Fibroblast of the aortic adventitia (primary cell): Measurements from ENCODE around the gene LARGE2. TPM values are rescaled to one million over a fixed set of nuclear protein-coding genes. Genes with fewer than 3 reads are reported as not detected.
A peak's percentile ranks its signal among the peaks of the same experiment; 100 is the strongest.

ENCODE experiments used
- DNase-seq: peaks from one replicate; pipeline ENCODE4 v3.0.0-alpha.2; 2010; ENCODE audit warnings: low read depth
- H3K4me3 ChIP-seq: 2 replicates; pipeline ENCODE4 v1.5.1; 2011; ENCODE audit warnings: low read depth, mild to moderate bottlenecking, control low read depth, low read length, moderate library complexity
- total RNA-seq: library from RNA; depleted of rRNA; stranded (reverse); fragments of >200 nt; gene quantifications from 2 replicates; pipeline ENCODE4 v1.2.3, GENCODE V29; 2012; ENCODE audit warnings: low replicate concordance
- TF ChIP-seq, protein P1 (sequence below): IDR thresholded peaks from 2 replicates; pipeline ENCODE4 v1.5.1; 2011; ENCODE audit warnings: mild to moderate bottlenecking, low read length, control low read depth, inconsistent platforms; ENCODE audit not compliant: insufficient read depth

The LARGE2 gene
- total RNA-seq, 1 donor = not detected

DNA sequence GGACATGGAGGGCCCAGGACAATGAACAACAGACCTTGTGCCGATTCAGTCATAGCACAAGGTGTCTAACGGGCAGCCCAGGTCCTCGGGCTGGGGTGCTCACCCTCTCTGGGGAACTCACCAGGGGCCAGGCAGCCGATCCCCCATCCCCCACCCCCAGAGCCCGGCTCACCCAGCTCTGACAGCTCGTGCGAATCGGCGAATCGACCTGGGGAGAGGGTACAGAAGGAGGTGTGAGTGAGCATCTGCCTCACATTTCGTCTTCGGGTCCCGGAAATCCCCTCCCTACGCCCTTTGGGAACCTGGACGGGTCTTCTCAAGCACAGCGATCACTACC lies 5.2 kb upstream of the LARGE2 start:
- TF ChIP-seq, protein P1, sequence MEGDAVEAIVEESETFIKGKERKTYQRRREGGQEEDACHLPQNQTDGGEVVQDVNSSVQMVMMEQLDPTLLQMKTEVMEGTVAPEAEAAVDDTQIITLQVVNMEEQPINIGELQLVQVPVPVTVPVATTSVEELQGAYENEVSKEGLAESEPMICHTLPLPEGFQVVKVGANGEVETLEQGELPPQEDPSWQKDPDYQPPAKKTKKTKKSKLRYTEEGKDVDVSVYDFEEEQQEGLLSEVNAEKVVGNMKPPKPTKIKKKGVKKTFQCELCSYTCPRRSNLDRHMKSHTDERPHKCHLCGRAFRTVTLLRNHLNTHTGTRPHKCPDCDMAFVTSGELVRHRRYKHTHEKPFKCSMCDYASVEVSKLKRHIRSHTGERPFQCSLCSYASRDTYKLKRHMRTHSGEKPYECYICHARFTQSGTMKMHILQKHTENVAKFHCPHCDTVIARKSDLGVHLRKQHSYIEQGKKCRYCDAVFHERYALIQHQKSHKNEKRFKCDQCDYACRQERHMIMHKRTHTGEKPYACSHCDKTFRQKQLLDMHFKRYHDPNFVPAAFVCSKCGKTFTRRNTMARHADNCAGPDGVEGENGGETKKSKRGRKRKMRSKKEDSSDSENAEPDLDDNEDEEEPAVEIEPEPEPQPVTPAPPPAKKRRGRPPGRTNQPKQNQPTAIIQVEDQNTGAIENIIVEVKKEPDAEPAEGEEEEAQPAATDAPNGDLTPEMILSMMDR = no peak
- peak overlapping the region; percentile 99 for H3K4me3 ChIP-seq
- DNase-seq = no peak

DNA sequence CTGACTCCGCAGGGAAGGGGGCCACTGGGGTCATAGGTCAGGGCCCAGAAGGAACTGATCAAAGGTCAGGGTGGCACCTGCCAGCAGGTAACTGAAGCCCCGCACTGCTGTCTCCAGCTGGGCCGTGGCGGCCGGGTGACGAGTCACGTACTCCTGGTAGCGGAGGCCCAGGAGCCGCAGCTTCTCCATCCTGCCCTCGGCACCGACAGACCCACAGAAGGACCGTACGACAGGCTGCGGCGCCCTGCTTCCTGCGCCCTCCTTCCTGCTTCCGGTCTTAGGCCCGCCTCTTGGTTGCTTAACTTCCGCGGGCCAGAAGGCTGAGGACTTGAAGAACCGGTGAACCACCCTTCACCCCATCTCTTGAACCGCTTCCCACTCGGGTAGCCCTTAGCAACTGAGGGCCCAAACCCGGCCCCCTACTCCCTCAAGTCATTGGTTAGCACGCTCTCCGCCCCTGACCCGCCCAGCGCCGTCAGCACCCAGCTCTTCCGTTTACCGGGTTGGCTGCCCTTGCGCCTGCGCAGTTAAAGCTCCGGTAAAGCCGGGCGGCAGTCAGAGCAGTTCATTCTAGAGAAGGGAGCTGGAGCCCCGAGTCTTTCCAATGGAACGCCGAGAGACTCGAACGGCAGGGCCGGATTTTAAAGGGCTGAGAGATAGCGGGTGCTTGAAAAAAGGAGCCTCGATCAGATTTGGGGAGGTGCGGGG lies 4.7 kb upstream of the LARGE2 start, which contains the start of gene PEX16:
Gene PEX16 (minus strand): TSS at position 255 of the 708 bp plus-strand sequence. CDS start 66 bp downstream, at position 189.
- TF ChIP-seq, protein P1 = no peak
- peak; percentile 100 for DNase-seq
- H3K4me3 ChIP-seq = peak within 1 kb of the TSS; percentile 99

DNA sequence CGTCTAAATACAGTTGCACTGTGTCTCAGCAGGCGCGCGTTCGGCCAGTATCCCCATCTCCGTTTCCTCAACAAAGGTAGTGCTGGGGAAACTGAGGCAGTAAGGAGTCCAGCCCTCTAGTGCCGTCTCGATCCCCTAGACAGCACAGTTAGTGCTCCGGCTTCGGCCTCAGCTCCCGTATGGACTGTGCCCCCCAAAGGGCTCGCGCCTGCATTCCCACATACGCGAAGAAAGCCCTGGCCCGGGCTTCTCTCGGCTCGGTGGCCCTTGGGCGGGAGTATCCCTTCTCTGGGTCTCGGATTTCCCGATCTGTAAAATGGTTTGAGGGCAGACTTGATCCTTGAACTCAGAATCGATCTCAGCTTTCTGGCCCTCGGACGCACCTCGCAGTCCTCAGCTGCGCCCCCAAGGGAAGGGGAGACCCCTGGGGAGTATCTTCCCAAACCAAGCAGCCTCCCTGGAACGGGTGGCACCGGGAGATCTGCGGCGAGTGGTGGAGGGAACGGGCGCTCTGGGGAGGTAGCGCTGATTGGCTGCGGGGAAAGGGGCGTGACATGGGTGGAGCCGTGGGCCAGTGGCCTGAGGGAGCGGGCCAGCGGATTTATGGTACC lies 4.0 kb upstream of the LARGE2 start:
- H3K4me3 ChIP-seq = peak overlapping the region; percentile 99
- TF ChIP-seq, protein P1 = no peak
- DNase-seq = peak; percentile 65

DNA sequence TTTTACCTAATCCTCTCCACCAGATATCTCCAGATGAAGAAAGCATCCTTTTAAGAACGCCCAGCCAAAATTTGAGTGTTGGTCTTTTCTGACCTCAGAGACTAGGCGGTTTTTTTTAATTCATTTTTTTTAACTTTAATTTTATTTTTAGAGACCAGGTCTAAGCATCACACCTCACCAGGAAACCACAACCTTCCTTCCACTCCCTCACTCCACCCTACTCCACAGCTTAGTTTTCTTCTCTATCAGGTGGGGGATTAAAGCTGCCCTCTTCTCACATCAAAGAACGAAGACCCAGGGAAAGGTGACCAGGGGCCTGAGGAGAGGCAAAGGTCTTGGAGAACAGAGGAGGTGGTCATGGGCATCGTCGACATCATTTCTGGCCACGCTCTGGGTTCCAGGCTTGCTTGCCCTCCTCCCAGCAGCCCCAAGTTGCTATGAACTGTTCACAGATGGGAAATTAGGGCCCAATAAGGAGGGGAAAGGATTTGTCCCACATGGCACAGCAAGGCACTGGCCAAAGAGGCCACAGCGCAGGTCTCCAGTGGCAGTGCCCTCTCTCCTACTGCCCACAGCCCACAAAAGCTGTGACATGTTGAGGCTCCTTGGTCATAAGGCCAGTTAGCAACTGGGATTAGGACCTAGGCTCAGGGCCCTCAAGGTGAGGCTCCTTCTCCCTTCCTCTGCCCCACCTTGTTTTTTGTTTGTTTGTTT lies 3.3 kb upstream of the LARGE2 start:
- TF ChIP-seq, protein P1 = no peak
- H3K4me3 ChIP-seq = no peak overlapping the region
- DNase-seq = no peak

DNA sequence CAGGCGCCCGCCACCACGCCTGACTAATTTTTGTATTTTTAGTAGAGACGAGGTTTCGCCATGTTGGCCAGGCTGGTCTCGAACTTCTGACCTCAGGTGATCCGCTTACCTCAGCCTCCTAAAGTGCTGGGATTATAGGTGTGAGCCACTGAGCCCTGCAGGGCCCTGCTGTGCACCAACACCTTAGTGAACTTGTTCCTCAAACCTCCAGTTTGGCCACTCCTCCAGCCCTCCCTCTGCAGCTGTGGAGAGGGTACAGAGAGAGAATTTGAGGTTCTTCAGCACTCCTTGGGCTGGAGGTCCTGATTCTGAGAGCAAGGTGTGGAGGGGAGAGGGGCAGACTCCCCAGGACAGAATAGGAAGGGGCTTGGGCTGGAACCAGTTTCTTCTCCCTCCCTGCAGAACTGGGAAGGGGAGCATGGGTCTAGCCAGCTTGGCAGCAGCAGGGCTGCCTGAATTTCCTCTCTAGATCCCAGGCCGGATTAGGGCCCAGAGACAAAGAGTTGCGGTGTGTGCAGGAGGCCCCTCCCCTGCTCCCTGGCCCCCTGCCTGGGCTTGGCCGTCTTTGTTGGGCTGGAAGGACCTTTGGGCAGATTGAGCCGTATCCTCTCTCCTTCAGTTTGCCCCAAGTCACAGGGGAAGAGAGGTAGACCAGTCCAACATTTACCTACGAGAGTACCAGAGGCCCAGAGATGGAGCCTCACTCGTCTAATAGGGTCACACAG lies 2.5 kb upstream of the LARGE2 start:
- no peak overlapping the region for H3K4me3 ChIP-seq
- no peak for DNase-seq
- TF ChIP-seq, protein P1 = no peak
